HS-27A (cell line): Measurements from ENCODE around the gene ACAP3.

Source experiments
- DNase-seq: peaks from one replicate; pipeline ENCODE4 v3.0.0-alpha.2; 2012; ENCODE audit warnings: low read depth, missing footprints

The ACAP3 gene

DNA sequence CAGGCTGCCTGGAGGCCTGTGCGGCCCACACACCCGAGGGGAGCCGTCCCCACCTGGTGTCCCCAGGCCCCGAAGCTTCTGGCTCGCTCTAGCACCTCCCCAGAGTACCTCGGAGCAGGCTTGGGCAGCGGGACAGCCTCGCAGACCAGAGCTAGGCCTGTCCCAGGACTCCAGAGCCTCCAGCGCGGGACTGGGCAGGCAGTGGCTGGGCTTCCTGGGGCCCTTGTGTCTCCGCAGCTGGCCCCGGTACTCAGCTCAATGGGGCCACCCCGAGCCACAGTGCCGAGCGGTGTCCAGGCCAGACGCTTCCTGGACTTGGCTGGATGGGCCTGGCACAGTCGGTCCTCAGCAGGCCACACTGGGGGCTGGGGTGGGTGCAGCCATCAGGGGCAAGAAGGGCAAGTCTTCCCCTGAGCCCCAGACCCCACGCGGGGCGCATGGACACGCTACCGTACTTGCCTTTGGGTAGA, 22.6 kb downstream of the ACAP3 start:
- no peak for DNase-seq

DNA sequence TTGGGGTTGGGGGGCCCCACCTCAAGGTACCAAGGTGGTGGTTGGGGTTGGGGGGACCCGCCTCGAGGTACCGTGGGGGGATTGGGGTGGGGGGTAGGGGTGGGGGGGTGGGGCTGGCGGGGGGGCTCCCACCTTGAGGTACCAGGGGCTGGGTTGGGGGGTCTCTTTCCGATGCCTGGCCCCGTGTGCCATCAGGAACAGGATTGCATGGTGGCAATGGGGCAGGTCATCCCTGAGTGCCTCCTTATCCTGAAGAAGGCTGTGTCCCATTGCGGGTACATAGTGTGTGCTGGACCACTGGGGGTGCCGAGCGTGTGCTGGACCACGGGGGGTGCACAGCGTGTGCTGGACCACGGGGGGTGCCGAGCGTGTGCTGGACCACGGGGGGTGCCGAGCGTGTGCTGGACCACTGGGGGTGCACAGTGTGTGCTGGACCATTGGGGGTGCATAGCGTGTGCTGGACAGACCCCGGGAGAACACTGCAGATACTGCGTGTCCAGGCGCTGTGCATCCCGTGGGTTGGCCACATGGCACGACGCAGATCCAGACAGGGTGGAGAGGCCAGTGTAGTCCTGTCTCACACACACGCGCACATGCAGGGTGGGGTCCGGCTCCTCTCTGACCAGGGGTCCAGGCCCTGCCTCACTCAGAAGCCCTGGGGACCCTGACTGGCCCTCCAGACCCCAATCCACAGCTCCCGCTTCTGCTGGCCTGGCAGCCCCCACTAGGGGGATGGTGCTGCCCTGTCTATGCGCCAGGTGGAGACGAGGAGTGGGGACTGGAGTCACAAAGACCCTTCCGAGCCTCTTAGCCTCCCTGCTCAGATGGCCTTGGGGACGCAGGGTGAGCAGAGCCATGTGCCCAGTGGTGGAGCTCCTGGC, 23.3 kb downstream of the ACAP3 start:
- DNase-seq, result no peak

DNA sequence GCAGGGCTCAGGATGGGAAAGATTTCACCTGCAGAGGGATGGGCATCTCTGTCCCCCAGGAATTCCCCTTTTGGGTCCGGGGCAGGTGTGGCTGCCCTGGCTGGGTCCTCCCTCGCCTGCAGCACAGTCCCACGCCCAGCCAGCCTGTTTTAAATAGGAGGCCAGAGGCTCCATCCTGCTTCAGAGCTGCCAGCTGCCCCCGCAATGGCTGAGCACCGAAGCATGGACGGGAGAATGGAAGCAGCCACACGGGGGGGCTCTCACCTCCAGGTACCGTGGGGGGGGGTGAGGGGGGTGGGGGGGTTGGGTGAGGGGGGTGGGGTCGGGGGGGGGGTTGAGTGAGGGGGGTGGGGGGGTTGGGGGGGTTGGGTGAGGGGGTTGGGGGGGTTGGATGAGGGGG, 23.9 kb downstream of the ACAP3 start:
- no peak for DNase-seq

GRCh38 chr1:1282998-1283397, 24.7 kb downstream of the ACAP3 start:
- DNase-seq, result no peak

GRCh38 chr1:1281533-1282321, 26.0 kb downstream of the ACAP3 start:
- DNase-seq, result no peak

GRCh38 chr1:1280782-1281481, 26.8 kb downstream of the ACAP3 start:
- no peak for DNase-seq

- no peak for DNase-seq
Measured at GRCh38 chr1:1279028-1279427, 28.7 kb downstream of the ACAP3 start.

- DNase-seq, result no peak
Measured at GRCh38 chr1:1278620-1279019, 29.1 kb downstream of the ACAP3 start.

- DNase-seq, result no peak
Measured at GRCh38 chr1:1275836-1276235, 31.9 kb downstream of the ACAP3 start.

- no peak for DNase-seq
Measured at GRCh38 chr1:1274931-1275431, 32.7 kb downstream of the ACAP3 start.

DNA sequence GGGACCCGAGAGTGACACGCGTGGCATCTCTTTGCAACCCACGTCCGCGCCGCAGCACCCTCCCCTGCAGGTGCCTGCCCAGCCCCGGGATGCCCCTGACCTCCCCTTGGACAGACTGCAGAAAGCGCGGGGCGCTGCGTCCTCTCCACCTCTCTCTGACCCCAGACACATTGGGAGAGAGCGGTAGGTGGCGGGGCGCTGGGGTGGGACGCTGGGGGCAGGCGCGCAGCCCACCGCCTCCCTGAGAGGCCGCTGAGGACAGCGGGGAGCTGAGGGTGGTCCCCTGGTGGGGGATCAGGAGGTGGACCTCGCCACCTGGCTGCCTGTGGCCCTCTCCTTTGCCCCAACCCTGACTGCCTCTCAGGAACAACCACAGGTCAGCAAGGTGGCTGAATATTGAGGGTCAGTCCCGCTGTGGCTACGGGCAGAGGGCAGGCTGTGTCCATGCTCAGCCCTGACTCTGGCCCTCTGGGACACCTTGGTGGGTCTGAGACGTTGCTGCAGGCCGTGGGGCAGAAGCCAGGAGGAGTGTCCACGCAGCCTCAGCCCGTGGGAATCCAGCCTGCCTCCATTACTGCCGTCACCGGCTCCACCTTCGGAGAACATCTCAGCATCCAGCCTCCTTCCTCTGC, 33.3 kb downstream of the ACAP3 start:
- no peak for DNase-seq

DNA sequence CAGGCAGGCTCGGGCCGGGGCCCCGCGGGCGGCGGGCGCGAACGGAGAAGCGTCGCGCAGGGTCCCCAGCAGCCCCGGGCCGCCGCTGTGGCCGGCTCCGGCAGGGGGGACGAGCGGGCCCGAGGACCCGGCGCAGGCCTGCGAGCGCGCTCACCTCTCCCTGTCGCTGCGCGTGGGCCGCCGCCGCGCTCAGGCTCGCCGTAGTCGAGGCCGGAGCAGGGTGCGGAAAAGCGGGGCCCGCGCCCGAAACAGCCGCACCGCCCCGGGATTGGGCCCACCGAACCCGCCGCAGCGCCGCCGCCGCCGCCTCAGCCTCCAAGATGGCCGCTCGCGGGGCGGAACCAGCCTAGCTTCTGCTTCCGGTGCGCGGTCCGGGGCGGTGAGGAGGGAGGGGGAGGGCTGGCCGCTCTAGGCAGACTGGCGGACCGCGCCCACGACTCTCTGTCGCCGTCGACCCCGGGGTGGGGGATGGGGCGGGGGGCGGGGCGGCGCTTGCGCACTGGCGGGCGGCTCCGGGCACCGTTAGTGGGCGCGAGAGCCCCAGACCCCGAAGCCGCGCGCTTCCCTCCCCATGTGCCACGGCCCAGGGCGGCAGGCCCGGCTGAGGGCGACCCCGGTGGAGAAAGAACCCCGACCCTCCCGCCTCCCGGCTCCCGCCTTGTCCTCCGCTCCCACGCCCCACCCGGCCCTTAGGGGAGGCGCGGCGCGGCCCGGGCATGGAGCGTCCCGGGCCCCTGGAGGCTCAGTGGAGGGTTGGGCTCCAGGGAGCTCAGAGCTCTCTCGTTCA, 34.0 kb downstream of the ACAP3 start, which contains the start of gene UBE2J2:
Gene UBE2J2, minus strand, starts transcription at position 343 of the 787 bp plus-strand sequence. CDS start 5,862 bp downstream, outside the sequence.
- DNase-seq, result peak; percentile 61

DNA sequence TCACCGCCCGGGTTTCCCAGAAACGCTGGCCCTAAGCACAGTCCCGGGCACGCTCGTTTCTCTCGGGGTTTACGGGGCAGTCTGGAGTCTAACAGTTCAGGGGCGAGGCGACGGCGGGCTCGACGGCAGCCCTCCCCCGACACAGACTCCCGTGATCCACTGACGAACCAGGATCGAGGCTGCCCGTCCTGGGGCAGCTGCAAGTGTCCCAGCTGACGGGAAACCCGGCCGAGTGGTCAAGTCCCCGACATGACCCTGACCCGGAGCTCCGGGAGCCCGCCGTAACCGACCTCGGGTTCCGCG, 34.6 kb downstream of the ACAP3 start:
- no peak for DNase-seq

DNA sequence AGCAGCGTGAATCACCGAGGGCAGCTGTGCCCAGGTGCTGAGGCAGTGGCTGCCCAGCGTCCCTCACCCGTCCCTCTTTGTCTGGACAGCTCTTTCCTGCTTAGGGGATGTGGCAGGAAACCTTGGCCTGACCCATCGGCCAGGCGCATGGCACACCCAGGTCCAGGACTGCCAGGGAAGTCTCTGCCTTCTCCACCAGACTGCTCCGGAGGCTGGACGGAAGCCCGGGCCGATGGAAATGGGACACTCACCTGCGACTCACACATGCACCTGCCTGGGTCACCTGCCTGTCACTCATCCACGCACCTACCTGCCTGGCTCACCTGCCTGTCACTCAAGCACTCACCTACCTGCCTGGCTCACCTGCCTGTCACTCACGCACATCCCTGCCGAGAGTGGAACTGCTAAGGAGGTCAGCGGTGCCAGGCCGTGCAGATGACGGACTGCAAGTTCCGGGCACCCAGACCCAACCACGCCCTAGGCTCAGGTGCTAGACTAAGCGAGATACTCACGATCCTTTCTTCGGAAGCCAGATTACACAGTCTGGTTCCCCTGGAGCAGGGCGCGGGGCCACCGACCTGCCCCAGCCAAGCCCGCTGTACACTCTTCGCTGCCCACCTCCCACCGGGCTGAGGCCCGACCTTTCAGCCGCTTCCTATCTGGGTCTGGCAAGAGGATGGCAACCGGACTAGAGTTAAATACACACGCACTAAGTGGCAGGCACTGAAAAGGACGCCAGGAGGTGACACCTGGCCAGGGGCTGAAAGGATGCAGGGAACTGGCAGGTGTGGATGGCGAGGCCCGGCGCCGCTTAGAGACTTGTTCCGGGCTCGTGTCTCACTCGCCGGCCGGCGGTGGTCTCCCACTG, 35.2 kb downstream of the ACAP3 start:
- DNase-seq, result no peak

GRCh38 chr1:1270813-1271212, 36.9 kb downstream of the ACAP3 start:
- no peak for DNase-seq

GRCh38 chr1:1268284-1268682, 39.4 kb downstream of the ACAP3 start:
- DNase-seq, result no peak

DNA sequence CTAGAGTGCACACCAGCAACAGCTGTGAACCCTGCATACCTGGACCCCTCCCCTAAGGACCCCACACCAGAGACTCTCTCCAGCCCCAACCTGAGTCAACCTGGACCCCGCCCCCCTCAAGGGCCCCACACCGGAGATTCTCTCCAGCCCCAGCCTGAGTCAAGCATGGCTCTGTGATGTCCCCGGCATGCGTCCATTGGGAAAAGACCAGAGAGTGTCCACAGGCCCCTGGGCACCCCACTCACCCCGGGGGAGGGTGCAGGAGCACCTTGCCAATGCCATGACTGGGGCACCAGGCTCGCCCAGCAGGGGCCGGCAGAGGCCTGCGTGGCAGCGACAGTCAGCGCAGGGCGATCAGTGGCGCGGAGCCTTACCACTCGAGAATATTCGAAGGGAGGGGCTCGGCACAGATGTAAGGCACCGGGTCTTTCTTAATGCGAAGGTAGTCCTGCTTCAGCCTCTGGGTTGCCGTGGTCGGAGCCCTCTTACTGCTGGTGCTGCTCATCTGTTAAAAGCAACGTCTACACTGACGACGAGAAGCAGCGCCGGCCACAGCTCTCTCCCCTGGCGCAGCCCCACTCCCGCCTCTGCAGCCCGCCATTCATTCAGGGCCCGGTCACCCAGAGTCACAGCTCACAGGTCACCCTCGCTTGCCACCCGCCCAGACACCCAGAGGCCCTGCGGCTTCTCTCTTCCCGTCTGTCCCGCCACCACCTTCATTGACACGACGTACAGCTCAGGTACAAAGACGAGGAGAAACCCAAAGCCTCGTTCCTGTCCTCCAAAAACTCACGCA, 40.0 kb downstream of the ACAP3 start:
- no peak for DNase-seq

DNA sequence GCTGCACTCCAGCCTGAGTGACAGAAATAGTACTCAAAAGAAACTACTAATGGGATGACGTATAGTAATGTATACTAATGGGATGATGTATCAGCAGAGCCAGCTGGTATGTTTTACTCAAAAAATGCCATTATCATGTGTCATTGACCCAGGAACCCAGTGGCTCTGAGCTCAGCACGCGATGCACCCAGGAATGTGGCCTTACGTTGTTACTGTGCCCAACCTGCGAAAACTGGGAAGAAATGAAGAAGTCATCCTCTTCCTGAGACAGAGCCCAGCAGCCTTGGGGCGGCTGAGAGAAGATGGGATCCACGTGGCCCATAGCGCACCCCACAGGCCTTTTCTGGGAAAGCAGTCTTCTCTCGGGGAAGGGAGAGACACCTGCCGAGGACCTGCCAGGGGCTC, 42.9 kb downstream of the ACAP3 start:
- peak; percentile 99 for DNase-seq

- no peak for DNase-seq
Measured at GRCh38 chr1:1264026-1264425, 43.7 kb downstream of the ACAP3 start.
